Osteoblast (primary cell): ENCODE data around the gene NDUFA3. TPM values are rescaled to one million over a fixed set of nuclear protein-coding genes. Genes with fewer than 3 reads are reported as not detected.
A peak's percentile ranks its signal among the peaks of the same experiment; 100 is the strongest.
"Not testable (repeated sequence)": the region's sequence is repeated elsewhere in the genome, so short reads cannot be mapped to it uniquely, and the experiment has no call there.

Experiments used
- DNase-seq: peaks from one replicate; pipeline ENCODE4 v3.0.0; 2011; ENCODE audit warnings: low spot score, mixed read lengths; ENCODE audit not compliant: insufficient read length; ENCODE audit errors: missing footprints
- H2AFZ ChIP-seq: 2 replicates; pipeline ENCODE4 v1.6.0; 2011; ENCODE audit warnings: mild to moderate bottlenecking, low read length
- H3K27ac ChIP-seq: 2 replicates; pipeline ENCODE4 v1.5.1; 2011; ENCODE audit warnings: mild to moderate bottlenecking, low read depth, low read length, moderate library complexity
- H3K27me3 ChIP-seq: 2 replicates; pipeline ENCODE4 v1.6.0; 2012; ENCODE audit warnings: mild to moderate bottlenecking, control low read depth, inconsistent platforms, low read length, moderate library complexity; ENCODE audit not compliant: insufficient read depth
- H3K36me3 ChIP-seq: 2 replicates; pipeline ENCODE4 v1.5.1; 2011; ENCODE audit warnings: mild to moderate bottlenecking, low read length, control low read depth, moderate library complexity; ENCODE audit not compliant: insufficient read depth
- H3K4me1 ChIP-seq: 2 replicates; pipeline ENCODE4 v1.5.1; 2011; ENCODE audit warnings: mild to moderate bottlenecking, low read length, control low read depth, moderate library complexity; ENCODE audit not compliant: insufficient read depth
- H3K4me2 ChIP-seq: 2 replicates; pipeline ENCODE4 v1.6.0; 2011; ENCODE audit warnings: mild to moderate bottlenecking, low read length; ENCODE audit not compliant: insufficient read depth
- H3K4me3 ChIP-seq: fragments of 200-600 bp; sonication (generic); 3 replicates; pipeline ENCODE4 v1.5.1; 2012; ENCODE audit warnings: mild to moderate bottlenecking, low read length, inconsistent platforms; ENCODE audit not compliant: insufficient read depth
- H3K79me2 ChIP-seq: 2 replicates; pipeline ENCODE4 v1.6.0; 2012; ENCODE audit warnings: mild to moderate bottlenecking, low read length, control low read depth, inconsistent platforms; ENCODE audit not compliant: insufficient read depth
- H3K9me3 ChIP-seq: 2 replicates; pipeline ENCODE4 v1.5.1; 2011; ENCODE audit warnings: low read depth, low read length, control low read depth
- H4K20me1 ChIP-seq: 2 replicates; pipeline ENCODE4 v1.6.0; 2012; ENCODE audit warnings: mild to moderate bottlenecking, low read length, control low read depth; ENCODE audit not compliant: insufficient read depth
- total RNA-seq: library from RNA; depleted of rRNA; stranded (reverse); fragments of >200 nt; gene quantifications from 2 replicates; pipeline ENCODE4 v1.2.3, GENCODE V29; 2012
- TF ChIP-seq, protein P1 (sequence below): IDR thresholded peaks from 2 replicates; pipeline ENCODE4 v1.5.1; 2011; ENCODE audit warnings: mild to moderate bottlenecking, low read depth, low read length, moderate library complexity; ENCODE audit errors: extremely low read depth

NDUFA3 gene
- total RNA-seq, 1 donor, result 8.3 TPM

GRCh38 chr19:54084410-54084809 is 18.2 kb upstream of the NDUFA3 start:
- TF ChIP-seq, protein P1, sequence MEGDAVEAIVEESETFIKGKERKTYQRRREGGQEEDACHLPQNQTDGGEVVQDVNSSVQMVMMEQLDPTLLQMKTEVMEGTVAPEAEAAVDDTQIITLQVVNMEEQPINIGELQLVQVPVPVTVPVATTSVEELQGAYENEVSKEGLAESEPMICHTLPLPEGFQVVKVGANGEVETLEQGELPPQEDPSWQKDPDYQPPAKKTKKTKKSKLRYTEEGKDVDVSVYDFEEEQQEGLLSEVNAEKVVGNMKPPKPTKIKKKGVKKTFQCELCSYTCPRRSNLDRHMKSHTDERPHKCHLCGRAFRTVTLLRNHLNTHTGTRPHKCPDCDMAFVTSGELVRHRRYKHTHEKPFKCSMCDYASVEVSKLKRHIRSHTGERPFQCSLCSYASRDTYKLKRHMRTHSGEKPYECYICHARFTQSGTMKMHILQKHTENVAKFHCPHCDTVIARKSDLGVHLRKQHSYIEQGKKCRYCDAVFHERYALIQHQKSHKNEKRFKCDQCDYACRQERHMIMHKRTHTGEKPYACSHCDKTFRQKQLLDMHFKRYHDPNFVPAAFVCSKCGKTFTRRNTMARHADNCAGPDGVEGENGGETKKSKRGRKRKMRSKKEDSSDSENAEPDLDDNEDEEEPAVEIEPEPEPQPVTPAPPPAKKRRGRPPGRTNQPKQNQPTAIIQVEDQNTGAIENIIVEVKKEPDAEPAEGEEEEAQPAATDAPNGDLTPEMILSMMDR, result no peak
- H3K9me3 ChIP-seq, result peaks cover 6% of the 10 kb centered on the region
- no peak overlapping the region for H3K4me3 ChIP-seq
- no peaks in the 10 kb centered on the region for H3K27me3 ChIP-seq
- H3K4me1 ChIP-seq, result no peaks in the 10 kb centered on the region
- no peaks in the 10 kb centered on the region for H3K36me3 ChIP-seq
- no peak for DNase-seq
- H3K4me2 ChIP-seq, result no peak overlapping the region
- H4K20me1 ChIP-seq, result no peaks in the 10 kb centered on the region
- no peaks in the 10 kb centered on the region for H3K79me2 ChIP-seq
- H2AFZ ChIP-seq, result no peak overlapping the region
- no peak overlapping the region for H3K27ac ChIP-seq

GRCh38 chr19:54094426-54095000 is 8.1 kb upstream of the NDUFA3 start:
- Histone ChIP-seq H3K27ac (no peak overlapping the region), H3K4me3 (no peak overlapping the region), H3K79me2 (no peaks in the 10 kb centered on the region), H3K4me2 (no peak overlapping the region), H3K36me3 (no peaks in the 10 kb centered on the region), H4K20me1 (no peaks in the 10 kb centered on the region), H3K9me3 (peaks cover 4% of the 10 kb centered on the region), H2AFZ (no peak overlapping the region), H3K27me3 (no peaks in the 10 kb centered on the region), H3K4me1 (peaks cover 3% of the 10 kb centered on the region)
- DNase-seq, result no peak
- TF ChIP-seq, protein P1, result no peak

DNA sequence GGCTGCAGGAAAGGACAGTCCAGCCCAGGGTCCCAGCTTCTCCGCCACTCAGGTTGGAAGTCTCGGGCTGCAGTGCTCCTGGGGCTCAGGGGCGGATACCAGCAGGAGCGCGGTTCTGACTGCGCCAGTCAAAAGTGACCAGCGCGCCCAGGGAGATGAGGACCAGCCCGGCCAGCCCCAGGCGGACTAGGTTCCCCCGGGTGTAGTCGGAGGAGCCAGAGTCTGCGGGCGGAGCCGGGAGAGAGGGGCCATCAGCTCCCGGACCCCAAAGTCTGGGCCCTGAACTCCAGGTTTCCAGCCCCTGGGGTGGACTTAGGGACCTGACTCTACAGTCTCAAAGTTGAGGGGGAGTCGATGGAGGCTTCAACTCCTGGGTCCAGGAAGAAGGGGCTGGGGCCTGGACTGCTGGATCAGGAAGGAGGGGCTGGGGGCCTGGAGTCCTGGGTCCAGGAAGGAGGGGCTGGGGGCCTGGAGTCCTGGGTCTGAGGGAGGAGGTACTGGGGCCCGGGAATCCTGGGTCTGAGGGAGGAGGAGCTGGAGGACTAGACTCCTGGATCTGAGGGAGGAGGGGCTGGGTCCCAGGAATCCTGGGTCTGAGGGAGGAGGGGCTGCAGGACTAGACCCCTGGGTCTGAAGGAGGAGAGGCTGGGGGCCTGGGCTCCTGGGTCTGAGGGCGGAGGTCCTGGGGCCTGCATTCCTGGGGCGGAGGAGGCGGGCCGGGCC is 7.4 kb upstream of the NDUFA3 start:
- peak overlapping the region; percentile 76 for H2AFZ ChIP-seq
- peaks cover 3% of the 10 kb centered on the region for H3K4me1 ChIP-seq
- no peaks in the 10 kb centered on the region for H4K20me1 ChIP-seq
- H3K4me2 ChIP-seq, result peak overlapping the region; percentile 74
- peaks cover 4% of the 10 kb centered on the region for H3K9me3 ChIP-seq
- no peaks in the 10 kb centered on the region for H3K79me2 ChIP-seq
- no peaks in the 10 kb centered on the region for H3K27me3 ChIP-seq
- no peak for DNase-seq
- TF ChIP-seq, protein P1, result no peak
- H3K36me3 ChIP-seq, result no peaks in the 10 kb centered on the region
- peak overlapping the region; percentile 60 for H3K4me3 ChIP-seq
- H3K27ac ChIP-seq, result no peak overlapping the region

- H3K79me2 ChIP-seq, H3K27ac ChIP-seq, H4K20me1 ChIP-seq, H3K27me3 ChIP-seq, H3K36me3 ChIP-seq, H3K9me3 ChIP-seq, H3K4me1 ChIP-seq: not testable (repeated sequence)
- peak overlapping the region; percentile 74 for H3K4me2 ChIP-seq
- peak overlapping the region; percentile 70 for H3K4me3 ChIP-seq
- H2AFZ ChIP-seq, result peak overlapping the region; percentile 93
- peak; percentile 96 for DNase-seq
Measured at GRCh38 chr19:54095859-54096616, 6.6 kb upstream of the NDUFA3 start.
